Kidney glomerular epithelial cell (primary cell): ENCODE results near the gene EHD4.
A peak's percentile ranks its signal among the peaks of the same experiment; 100 is the strongest.

Source experiments
- DNase-seq: peaks from one replicate; lab custom pipeline; 2025; lab: John Stamatoyannopoulos, UW

Gene EHD4

GRCh38 chr15:41980654-41981323 lies 8.4 kb upstream of the EHD4 start:
- DNase-seq, result no peak

GRCh38 chr15:41979493-41980266 lies 7.3 kb upstream of the EHD4 start:
- DNase-seq, result no peak

- DNase-seq, result no peak
These were observed 6.2 kb upstream of the EHD4 start for GRCh38 chr15:41978534-41978933.

GRCh38 chr15:41977757-41978383 lies 5.5 kb upstream of the EHD4 start:
- DNase-seq, result no peak

- no peak for DNase-seq
These were observed 3.3 kb upstream of the EHD4 start for GRCh38 chr15:41975669-41976068.

GRCh38 chr15:41974041-41974440 lies 1.7 kb upstream of the EHD4 start:
- DNase-seq, result no peak

- DNase-seq, result no peak
These were observed 483 bp downstream of the EHD4 start for GRCh38 chr15:41971895-41972252.

- DNase-seq, result peak; percentile 56
These were observed 1.1 kb downstream of the EHD4 start for GRCh38 chr15:41971089-41971894.

- DNase-seq, result no peak
These were observed 1.9 kb downstream of the EHD4 start for GRCh38 chr15:41970456-41970855.

GRCh38 chr15:41969851-41970431 lies 2.4 kb downstream of the EHD4 start:
- DNase-seq, result no peak

GRCh38 chr15:41968701-41969100 lies 3.7 kb downstream of the EHD4 start:
- DNase-seq, result no peak

GRCh38 chr15:41967506-41968206 lies 4.7 kb downstream of the EHD4 start:
- peak; percentile 43 for DNase-seq

- no peak for DNase-seq
These were observed 5.4 kb downstream of the EHD4 start for GRCh38 chr15:41966920-41967465.

GRCh38 chr15:41966414-41966812 lies 5.9 kb downstream of the EHD4 start:
- DNase-seq, result no peak

GRCh38 chr15:41965441-41966413 lies 6.6 kb downstream of the EHD4 start:
- DNase-seq, result no peak

- DNase-seq, result peak; percentile 42
These were observed 10.7 kb downstream of the EHD4 start for GRCh38 chr15:41961595-41962202.

- peak; percentile 86 for DNase-seq
These were observed 11.3 kb downstream of the EHD4 start for GRCh38 chr15:41961001-41961518.

- DNase-seq, result no peak
These were observed 14.3 kb downstream of the EHD4 start for GRCh38 chr15:41958002-41958420.
